K562 (cell line): ENCODE results near the gene ZNF438. TPM values are rescaled to one million over a fixed set of nuclear protein-coding genes. Genes with fewer than 3 reads are reported as not detected.

Experiments
- ATAC-seq: fragments of 200-7000 bp; cut with Tn5 transposase; 3 replicates; pipeline ENCODE4 v1.9.1; 2020; ENCODE audit warnings: moderate library complexity
- BruUV-seq: library from RNA; stranded (reverse); fragments of 400-500 nt; replicated peaks from 2 replicates; lab custom pipeline; 2021; lab: Mats Ljungman, UMichigan
- CTCF ChIA-PET: fragments of 300-600 bp; formaldehyde crosslinking; extraction: SDS; loops from one replicate; lab custom pipeline; 2021; ENCODE audit warnings: low intra/inter-chr PET ratio; lab: Yijun Ruan, JAX
- POLR2A ChIA-PET: fragments of 300-600, 350-650 bp; sonication (Branson Sonifier 250); formaldehyde crosslinking; extraction: SDS; loops from one replicate; lab custom pipeline; 2021; ENCODE audit warnings: antibody characterized with exemption, inconsistent platforms; lab: Yijun Ruan, JAX
- DNase-seq, 4 experiments: peaks; one replicate each; pipeline versions ENCODE4 v3.0.0 to v3.0.0-alpha.2; 2011 to 2018; ENCODE audit warnings: low spot score in 3 of 4, mixed read lengths in 3 of 4; ENCODE audit errors: extremely low read depth in 1 of 4
- FAIRE-seq: peaks from 2 replicates; lab custom pipeline; 2011; peaks lifted over from hg19 to GRCh38; lab: Jason Lieb, UNC
- H2AFZ ChIP-seq: 2 replicates; pipeline ENCODE4 v1.6.0; 2011; ENCODE audit warnings: low read depth, low read length, control low read depth, inconsistent platforms
- H3K27ac ChIP-seq: fragments of 200-600 bp; 3 replicates; pipeline ENCODE4 v1.8.0; 2011; ENCODE audit warnings: low read depth, mild to moderate bottlenecking, control low read depth, inconsistent platforms, low read length, moderate library complexity, mixed read lengths; ENCODE audit errors: extremely low read depth
- H3K27me3 ChIP-seq, 2 experiments: fragments of 300-600 bp in 1 of 2; 2 replicates in 1 of 2; 3 replicates in 1 of 2; pipeline versions ENCODE4 v1.6.0 to v1.8.0; 2011; ENCODE audit warnings: inconsistent platforms in 2 of 2, low read length in 2 of 2, mild to moderate bottlenecking in 1 of 2, mixed read lengths in 1 of 2, moderate library complexity in 1 of 2; ENCODE audit not compliant: control insufficient read depth in 2 of 2, insufficient read depth in 2 of 2
- H3K36me3 ChIP-seq: fragments of 300-600 bp; 3 replicates; pipeline ENCODE4 v1.8.0; 2011; ENCODE audit warnings: mild to moderate bottlenecking, low read length, inconsistent platforms; ENCODE audit not compliant: control insufficient read depth, insufficient read depth
- H3K4me1 ChIP-seq, 2 experiments: fragments of 200-600 bp in 1 of 2; replicated peaks in 1 of 2; 2 replicates in 1 of 2; 3 replicates in 1 of 2; pipeline versions ENCODE4 v1.5.1 to v1.8.0; 2011; ENCODE audit warnings: inconsistent platforms in 2 of 2, low read length in 2 of 2, mild to moderate bottlenecking in 1 of 2, mixed read lengths in 1 of 2, moderate library complexity in 1 of 2; ENCODE audit not compliant: control insufficient read depth in 2 of 2, insufficient read depth in 2 of 2
- H3K4me2 ChIP-seq: 2 replicates; pipeline ENCODE4 v1.6.1; 2011; ENCODE audit warnings: low read length, control low read depth, inconsistent platforms, mixed read lengths; ENCODE audit not compliant: insufficient read depth
- H3K4me3 ChIP-seq: fragments of 200-600 bp; sonication (generic), shearing (Covaris generic); 2 replicates; pipeline ENCODE4 v1.5.1; 2016; ENCODE audit warnings: control low read depth, inconsistent platforms
- H3K79me2 ChIP-seq: fragments of 200-600 bp; 3 replicates; pipeline ENCODE4 v1.8.0; 2011; ENCODE audit warnings: low read length, inconsistent platforms; ENCODE audit not compliant: control insufficient read depth, insufficient read depth
- H3K9ac ChIP-seq, 2 experiments: 2 replicates each; pipeline versions ENCODE4 v1.6.0 to v1.6.1; 2011; ENCODE audit warnings: low read depth in 2 of 2, low read length in 2 of 2, control low read depth in 1 of 2, inconsistent platforms in 1 of 2, mild to moderate bottlenecking in 1 of 2, mixed read lengths in 1 of 2; ENCODE audit not compliant: insufficient read depth in 1 of 2
- H3K9me1 ChIP-seq: one replicate; pipeline ENCODE4 v1.6.0; 2011; ENCODE audit warnings: inconsistent platforms, mild to moderate bottlenecking, low read length, moderate library complexity; ENCODE audit not compliant: control insufficient read depth, insufficient read depth
- H3K9me3 ChIP-seq: replicated peaks from 2 replicates; pipeline ENCODE4 v1.5.1; 2011; ENCODE audit warnings: low read depth, low read length, inconsistent platforms; ENCODE audit not compliant: control insufficient read depth, insufficient read depth
- H4K20me1 ChIP-seq: replicated peaks from 2 replicates; pipeline ENCODE4 v1.6.1; 2011; ENCODE audit warnings: low read length, inconsistent platforms, mixed read lengths; ENCODE audit not compliant: control insufficient read depth, insufficient read depth
- ARID3A ChIP-seq: IDR thresholded peaks from 2 replicates; pipeline ENCODE4 v1.6.1; 2012; ENCODE audit warnings: low read depth, low read length, improper control_type of control experiment, borderline replicate concordance
- CEBPB ChIP-seq: fragments of 450-650 bp; IDR thresholded peaks from 2 replicates; pipeline ENCODE4 v1.6.1; 2016; ENCODE audit warnings: missing genetic modification characterization, missing compliant biosample characterization
- PREB ChIP-seq: sonication (generic); formaldehyde crosslinking; IDR thresholded peaks from 2 replicates; pipeline ENCODE4 v1.8.1; 2023; ENCODE audit warnings: mild to moderate bottlenecking, missing genetic modification reagents
- SIX5 ChIP-seq, 2 experiments: IDR thresholded peaks; 2 replicates each; pipeline ENCODE4 v1.6.1; 2011; ENCODE audit warnings: low read length in 2 of 2, borderline replicate concordance in 1 of 2, low read depth in 1 of 2, mild to moderate bottlenecking in 1 of 2, moderate library complexity in 1 of 2; ENCODE audit not compliant: insufficient read depth in 1 of 2
- SPI1 ChIP-seq: IDR thresholded peaks from 2 replicates; pipeline ENCODE4 v1.6.1; 2011; ENCODE audit warnings: low read depth, low read length, control low read depth, borderline replicate concordance
- WGBS: fragments of 100-300 bp; shearing (Covaris generic); methylation state at CpG from one replicate; pipeline ENCODE4 v1.1.6; 2016; ENCODE audit warnings: low coverage, mixed read lengths; ENCODE audit not compliant: insufficient coverage; ENCODE audit errors: missing lambda C conversion rate; 5-methylcytosine and 5-hydroxymethylcytosine counted together
- in situ Hi-C: fragments of 300-500 bp; cut with MboI; formaldehyde crosslinking; loops from 4 replicates; pipeline ENCODE4 v1.15.0; 2018; ENCODE audit warnings: inconsistent platforms, mixed read lengths
- intact Hi-C: fragments of 100-400 bp; cut with micrococcal nuclease; formaldehyde crosslinking; loops from 2 replicates; pipeline ENCODE4 v1.14.2; 2022
- polyA plus RNA-seq, 8 experiments: library from polyadenylated mRNA; depleted of rRNA in 4 of 8; stranded (reverse) in 5 of 8; unstranded in 3 of 8; fragments of >200 nt; fragmentation: Nextera tagmentation in 2 of 8; fragmentation: Illumina TruSeq in 1 of 8; extraction: Ambion mirVana in 2 of 8; extraction: Trizol in 1 of 8; gene quantifications; 2 replicates each; pipeline versions ENCODE4 v1.2.1 to v1.2.3, GENCODE V29; 2011 to 2014; ENCODE audit warnings: inconsistent platforms in 1 of 8, missing spikeins in 1 of 8
- total RNA-seq, 7 experiments: library from RNA; depleted of rRNA in 6 of 7; stranded (reverse); fragments of >200 nt in 6 of 7; fragmentation: Illumina TruSeq in 2 of 7; extraction: Trizol in 2 of 7; gene quantifications; 2 replicates each; pipeline versions ENCODE4 v1.2.1 to v1.2.3, GENCODE V29; 2011 to 2021; ENCODE audit warnings: low replicate concordance in 1 of 7
- TF ChIP-seq, protein P1 (sequence below): sonication (generic); formaldehyde crosslinking; IDR thresholded peaks from 2 replicates; pipeline ENCODE4 v1.8.0; 2022; ENCODE audit warnings: mild to moderate bottlenecking, missing genetic modification reagents
- TF ChIP-seq, protein P2 (sequence below): IDR thresholded peaks from 3 replicates; pipeline ENCODE4 v1.6.1; 2011; ENCODE audit warnings: borderline replicate concordance, mild to moderate bottlenecking, moderate library complexity; ENCODE audit not compliant: insufficient read length; ENCODE audit errors: extremely low read depth

Gene ZNF438
- total and polyA plus RNA-seq, 9 of the 15 experiments (the other 6 are each of a cell fraction or from before 2014, with no cell fraction given) = 0.45 to 1.5 (median 0.91) TPM

DNA sequence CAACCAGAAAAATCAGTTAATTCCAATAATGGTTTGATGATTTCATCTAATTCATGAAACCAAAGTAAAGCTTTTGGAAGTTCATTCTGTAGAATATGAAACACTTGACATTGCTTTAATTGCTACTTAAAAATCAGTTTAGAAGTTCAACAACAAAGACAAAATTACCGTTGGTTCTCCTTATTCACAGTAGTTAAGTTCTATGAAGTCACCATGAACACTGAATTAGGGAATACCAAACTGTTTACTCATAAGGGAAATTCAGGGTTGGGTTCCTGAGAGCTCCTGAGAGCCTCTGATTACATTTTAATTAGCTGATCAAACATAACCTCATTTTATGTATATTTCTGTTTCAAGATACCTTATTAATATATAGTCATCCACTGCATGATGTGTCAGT lies 46.2 kb downstream of the ZNF438 start (continued):
- TF ChIP-seq, protein P1, sequence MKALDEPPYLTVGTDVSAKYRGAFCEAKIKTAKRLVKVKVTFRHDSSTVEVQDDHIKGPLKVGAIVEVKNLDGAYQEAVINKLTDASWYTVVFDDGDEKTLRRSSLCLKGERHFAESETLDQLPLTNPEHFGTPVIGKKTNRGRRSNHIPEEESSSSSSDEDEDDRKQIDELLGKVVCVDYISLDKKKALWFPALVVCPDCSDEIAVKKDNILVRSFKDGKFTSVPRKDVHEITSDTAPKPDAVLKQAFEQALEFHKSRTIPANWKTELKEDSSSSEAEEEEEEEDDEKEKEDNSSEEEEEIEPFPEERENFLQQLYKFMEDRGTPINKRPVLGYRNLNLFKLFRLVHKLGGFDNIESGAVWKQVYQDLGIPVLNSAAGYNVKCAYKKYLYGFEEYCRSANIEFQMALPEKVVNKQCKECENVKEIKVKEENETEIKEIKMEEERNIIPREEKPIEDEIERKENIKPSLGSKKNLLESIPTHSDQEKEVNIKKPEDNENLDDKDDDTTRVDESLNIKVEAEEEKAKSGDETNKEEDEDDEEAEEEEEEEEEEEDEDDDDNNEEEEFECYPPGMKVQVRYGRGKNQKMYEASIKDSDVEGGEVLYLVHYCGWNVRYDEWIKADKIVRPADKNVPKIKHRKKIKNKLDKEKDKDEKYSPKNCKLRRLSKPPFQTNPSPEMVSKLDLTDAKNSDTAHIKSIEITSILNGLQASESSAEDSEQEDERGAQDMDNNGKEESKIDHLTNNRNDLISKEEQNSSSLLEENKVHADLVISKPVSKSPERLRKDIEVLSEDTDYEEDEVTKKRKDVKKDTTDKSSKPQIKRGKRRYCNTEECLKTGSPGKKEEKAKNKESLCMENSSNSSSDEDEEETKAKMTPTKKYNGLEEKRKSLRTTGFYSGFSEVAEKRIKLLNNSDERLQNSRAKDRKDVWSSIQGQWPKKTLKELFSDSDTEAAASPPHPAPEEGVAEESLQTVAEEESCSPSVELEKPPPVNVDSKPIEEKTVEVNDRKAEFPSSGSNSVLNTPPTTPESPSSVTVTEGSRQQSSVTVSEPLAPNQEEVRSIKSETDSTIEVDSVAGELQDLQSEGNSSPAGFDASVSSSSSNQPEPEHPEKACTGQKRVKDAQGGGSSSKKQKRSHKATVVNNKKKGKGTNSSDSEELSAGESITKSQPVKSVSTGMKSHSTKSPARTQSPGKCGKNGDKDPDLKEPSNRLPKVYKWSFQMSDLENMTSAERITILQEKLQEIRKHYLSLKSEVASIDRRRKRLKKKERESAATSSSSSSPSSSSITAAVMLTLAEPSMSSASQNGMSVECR (CRISPR knock-in tag) = no peak
- TF ChIP-seq, all 486 proteins: peak for 0

- ATAC-seq = no peak
- in situ Hi-C loops = no loop called here
- Histone ChIP-seq H3K9me3 (no peaks in the 10 kb centered on the region), H3K79me2 (no peaks in the 10 kb centered on the region), H3K27me3 (no peaks in the 10 kb centered on the region; a peak in 1 of 5 replicates), H3K36me3 (no peaks in the 10 kb centered on the region), H3K9me1 (no peaks in the 10 kb centered on the region), H4K20me1 (no peaks in the 10 kb centered on the region), H3K4me2 (no peak overlapping the region), H3K27ac (no peak overlapping the region), H3K4me1 (no peaks in the 10 kb centered on the region), H3K4me3 (no peak overlapping the region), H2AFZ (no peak overlapping the region), H3K9ac (no peak overlapping the region)
- no peak for DNase-seq
- POLR2A ChIA-PET = no interaction called here
- WGBS = 5% methylated on average over 4 of the region's 4 CpGs
- intact Hi-C loops = no loop called here
- no peak for FAIRE-seq
- no TSS peak for BruUV-seq
- CTCF ChIA-PET = no interaction called here
- TF ChIP-seq PREB (CRISPR knock-in tag) (no peak), ARID3A (no peak), SPI1 (no peak), SIX5 (IDR thresholded peaks at IDR 0.05; ENCODE audit: borderline replicate concordance in 1 of 2, insufficient read depth in 1 of 2, low read depth in 1 of 2, low read length in 2 of 2) (no peak), CEBPB (tag) (peak; percentile 75)
- TF ChIP-seq, protein P2, sequence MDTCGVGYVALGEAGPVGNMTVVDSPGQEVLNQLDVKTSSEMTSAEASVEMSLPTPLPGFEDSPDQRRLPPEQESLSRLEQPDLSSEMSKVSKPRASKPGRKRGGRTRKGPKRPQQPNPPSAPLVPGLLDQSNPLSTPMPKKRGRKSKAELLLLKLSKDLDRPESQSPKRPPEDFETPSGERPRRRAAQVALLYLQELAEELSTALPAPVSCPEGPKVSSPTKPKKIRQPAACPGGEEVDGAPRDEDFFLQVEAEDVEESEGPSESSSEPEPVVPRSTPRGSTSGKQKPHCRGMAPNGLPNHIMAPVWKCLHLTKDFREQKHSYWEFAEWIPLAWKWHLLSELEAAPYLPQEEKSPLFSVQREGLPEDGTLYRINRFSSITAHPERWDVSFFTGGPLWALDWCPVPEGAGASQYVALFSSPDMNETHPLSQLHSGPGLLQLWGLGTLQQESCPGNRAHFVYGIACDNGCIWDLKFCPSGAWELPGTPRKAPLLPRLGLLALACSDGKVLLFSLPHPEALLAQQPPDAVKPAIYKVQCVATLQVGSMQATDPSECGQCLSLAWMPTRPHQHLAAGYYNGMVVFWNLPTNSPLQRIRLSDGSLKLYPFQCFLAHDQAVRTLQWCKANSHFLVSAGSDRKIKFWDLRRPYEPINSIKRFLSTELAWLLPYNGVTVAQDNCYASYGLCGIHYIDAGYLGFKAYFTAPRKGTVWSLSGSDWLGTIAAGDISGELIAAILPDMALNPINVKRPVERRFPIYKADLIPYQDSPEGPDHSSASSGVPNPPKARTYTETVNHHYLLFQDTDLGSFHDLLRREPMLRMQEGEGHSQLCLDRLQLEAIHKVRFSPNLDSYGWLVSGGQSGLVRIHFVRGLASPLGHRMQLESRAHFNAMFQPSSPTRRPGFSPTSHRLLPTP = no peak
Observed at GRCh38 chr10:30984563-30985328, 46.9 kb downstream of the ZNF438 start.
